DND-41 (cell line): Measurements from ENCODE around the gene TTC9C.

ENCODE experiments used
- CTCF ChIP-seq: IDR thresholded peaks from 2 replicates; pipeline ENCODE4 v1.5.1; 2012; ENCODE audit warnings: borderline replicate concordance, low read length, moderate library complexity, mild to moderate bottlenecking; ENCODE audit not compliant: poor library complexity, severe bottlenecking; ENCODE audit errors: extremely low read depth
- EZH2 ChIP-seq: IDR thresholded peaks from 3 replicates; pipeline ENCODE4 v1.6.1; 2012; ENCODE audit warnings: borderline replicate concordance, low read depth, mild to moderate bottlenecking, moderate library complexity, low read length, inconsistent platforms; ENCODE audit not compliant: severe bottlenecking

GRCh38 chr11:62709247-62710000 lies 18.9 kb upstream of the TTC9C start:
- TF ChIP-seq CTCF (no peak), EZH2 (no peak)
